ENCODE measurements around the gene ALOX12B. TPM values are rescaled to one million over a fixed set of nuclear protein-coding genes. Genes with fewer than 3 reads are reported as not detected.

The ALOX12B gene
- total and polyA plus RNA-seq, 2 of the 13 experiments (the other 11 are each of a cell fraction or from before 2014, with no cell fraction given), result 0.13 TPM; not detected in 1

- Histone ChIP-seq H3K4me1 (ENCODE audit: insufficient read depth, low read length) (peaks cover 37% of the 10 kb centered on the region), H3K4me3 (replicated peaks in 1 of 3; ENCODE audit: insufficient read depth in 1 of 3, low read depth in 2 of 3, low read length in 3 of 3) (peak overlapping the region; percentile 3 to 46 (median 6); a peak in 4 of 6 replicates), H3K27me3 (ENCODE audit: control insufficient read depth in 1 of 2, insufficient read depth in 2 of 2, low read length in 2 of 2) (peaks cover 0 to 11% of the 10 kb centered on the region in 2 experiments; a peak in 1 of 5 replicates), H2AFZ (ENCODE audit: low read length) (no peak overlapping the region), H3K27ac (ENCODE audit: extremely low read length, insufficient read depth, low read length) (no peak overlapping the region), H3K4me2 (ENCODE audit: low read depth, low read length) (peak overlapping the region; percentile 58), H3K36me3 (replicated peaks in 1 of 2; ENCODE audit: control insufficient read depth in 1 of 2, insufficient read depth in 2 of 2, low read length in 2 of 2) (no peaks in the 10 kb centered on the region), H3K9me3 (ENCODE audit: low read length) (no peaks in the 10 kb centered on the region), H3K9ac (ENCODE audit: insufficient read depth, low read depth, low read length) (peak overlapping the region; percentile 24; the same call in 1 of the 2 replicates), H4K20me1 (ENCODE audit: insufficient read depth, low read length) (no peaks in the 10 kb centered on the region), H3K79me2 (ENCODE audit: insufficient read depth, low read length) (no peaks in the 10 kb centered on the region)
- ATAC-seq (peak; percentile 39), FAIRE-seq (no peak), DNase-seq (ENCODE audit: low spot score) (no peak)
- WGBS (ENCODE audit: low lambda C conversion rate), result 46% methylated on average over 8 of the region's 12 CpGs
- ChIA-PET POLR2A (interaction anchor here (0.9 to 1.9 kb wide), 2 partner anchors 40 to 90 kb away, joined by 3 to 14 read pairs; no protein-coding TSS in a partner anchor), CTCF (ENCODE audit: low intra/inter-chr PET ratio, low total read pairs) (no interaction called here)
- no TSS peak for BruUV-seq (replicated peaks)
- intact Hi-C loops (cut with micrococcal nuclease; ENCODE audit: unreplicated experiment), result no loop called here
- in situ Hi-C loops (cut with HindIII; ENCODE audit: extremely low pct_ligation_motif_present, low pct_unique_long_range_greater_than_20kb), result no loop called here
- TF ChIP-seq ZNF687 (CRISPR knock-in tag; IDR thresholded peaks at IDR 0.05) (peak; percentile 38), ZFP90 (CRISPR knock-in tag; IDR thresholded peaks at IDR 0.05; ENCODE audit: borderline replicate concordance) (no peak), MED1 (CRISPR knock-in tag; IDR thresholded peaks at IDR 0.05) (0 out of 2 replicates have a peak, but pooled peaks have one; percentile 18), JUNB (CRISPR knock-in tag; IDR thresholded peaks at IDR 0.05; ENCODE audit: borderline replicate concordance) (no peak), MAX (IDR thresholded peaks at IDR 0.05) (0 out of 2 replicates have a peak, but pooled peaks have one; percentile 30), ZFX (CRISPR knock-in tag; IDR thresholded peaks at IDR 0.05; ENCODE audit: low read depth) (peak; percentile 46)
- TF ChIP-seq, protein P1, sequence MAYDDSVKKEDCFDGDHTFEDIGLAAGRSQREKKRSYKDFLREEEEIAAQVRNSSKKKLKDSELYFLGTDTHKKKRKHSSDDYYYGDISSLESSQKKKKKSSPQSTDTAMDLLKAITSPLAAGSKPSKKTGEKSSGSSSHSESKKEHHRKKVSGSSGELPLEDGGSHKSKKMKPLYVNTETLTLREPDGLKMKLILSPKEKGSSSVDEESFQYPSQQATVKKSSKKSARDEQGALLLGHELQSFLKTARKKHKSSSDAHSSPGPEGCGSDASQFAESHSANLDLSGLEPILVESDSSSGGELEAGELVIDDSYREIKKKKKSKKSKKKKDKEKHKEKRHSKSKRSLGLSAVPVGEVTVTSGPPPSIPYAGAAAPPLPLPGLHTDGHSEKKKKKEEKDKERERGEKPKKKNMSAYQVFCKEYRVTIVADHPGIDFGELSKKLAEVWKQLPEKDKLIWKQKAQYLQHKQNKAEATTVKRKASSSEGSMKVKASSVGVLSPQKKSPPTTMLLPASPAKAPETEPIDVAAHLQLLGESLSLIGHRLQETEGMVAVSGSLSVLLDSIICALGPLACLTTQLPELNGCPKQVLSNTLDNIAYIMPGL (CRISPR knock-in tag; IDR thresholded peaks at IDR 0.05; ENCODE audit: borderline replicate concordance in 1 of 2, low read depth in 1 of 2), result 0 out of 4 replicates have a peak, but pooled peaks of 1 of the 2 experiments have one; percentile 32
- TF ChIP-seq, protein P2, sequence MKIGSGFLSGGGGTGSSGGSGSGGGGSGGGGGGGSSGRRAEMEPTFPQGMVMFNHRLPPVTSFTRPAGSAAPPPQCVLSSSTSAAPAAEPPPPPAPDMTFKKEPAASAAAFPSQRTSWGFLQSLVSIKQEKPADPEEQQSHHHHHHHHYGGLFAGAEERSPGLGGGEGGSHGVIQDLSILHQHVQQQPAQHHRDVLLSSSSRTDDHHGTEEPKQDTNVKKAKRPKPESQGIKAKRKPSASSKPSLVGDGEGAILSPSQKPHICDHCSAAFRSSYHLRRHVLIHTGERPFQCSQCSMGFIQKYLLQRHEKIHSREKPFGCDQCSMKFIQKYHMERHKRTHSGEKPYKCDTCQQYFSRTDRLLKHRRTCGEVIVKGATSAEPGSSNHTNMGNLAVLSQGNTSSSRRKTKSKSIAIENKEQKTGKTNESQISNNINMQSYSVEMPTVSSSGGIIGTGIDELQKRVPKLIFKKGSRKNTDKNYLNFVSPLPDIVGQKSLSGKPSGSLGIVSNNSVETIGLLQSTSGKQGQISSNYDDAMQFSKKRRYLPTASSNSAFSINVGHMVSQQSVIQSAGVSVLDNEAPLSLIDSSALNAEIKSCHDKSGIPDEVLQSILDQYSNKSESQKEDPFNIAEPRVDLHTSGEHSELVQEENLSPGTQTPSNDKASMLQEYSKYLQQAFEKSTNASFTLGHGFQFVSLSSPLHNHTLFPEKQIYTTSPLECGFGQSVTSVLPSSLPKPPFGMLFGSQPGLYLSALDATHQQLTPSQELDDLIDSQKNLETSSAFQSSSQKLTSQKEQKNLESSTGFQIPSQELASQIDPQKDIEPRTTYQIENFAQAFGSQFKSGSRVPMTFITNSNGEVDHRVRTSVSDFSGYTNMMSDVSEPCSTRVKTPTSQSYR (CRISPR knock-in tag; IDR thresholded peaks at IDR 0.05; ENCODE audit: borderline replicate concordance), result peak; percentile 59; the same call in 1 of the 2 replicates
These were observed 45.9 kb upstream of the ALOX12B start for GRCh38 chr17:8133399-8133798.

Measured in HepG2 (cell line).